Measurements from ENCODE around the gene PKN3. TPM values are rescaled to one million over a fixed set of nuclear protein-coding genes. Genes with fewer than 3 reads are reported as not detected.
A peak's percentile ranks its signal among the peaks of the same experiment; 100 is the strongest.
"Not testable (repeated sequence)": the region's sequence is repeated elsewhere in the genome, so short reads cannot be mapped to it uniquely, and the experiment has no call there.

The PKN3 gene
- total RNA-seq, 4 donors from 2014 or later = 2.3 to 7.5 (median 4.0) TPM

DNA sequence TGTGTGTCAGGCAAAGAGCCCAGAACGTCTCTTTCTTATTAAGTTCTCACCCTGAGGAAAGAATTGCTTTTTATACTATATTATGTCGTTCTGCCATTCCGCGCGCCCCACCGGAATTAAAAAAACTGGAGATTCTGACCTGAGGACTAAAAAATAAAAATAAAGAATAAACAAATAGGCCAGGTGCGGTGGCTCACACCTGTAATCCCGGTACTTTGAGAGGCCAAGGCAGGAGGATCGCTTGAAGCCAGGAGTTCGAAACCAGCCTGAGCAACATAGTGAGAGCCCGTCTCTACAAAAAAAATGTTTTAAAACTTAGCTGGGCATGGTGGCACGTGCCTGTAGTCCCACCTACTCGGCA, 45.0 kb upstream of the PKN3 start:
- TF ChIP-seq EP300 (IDR thresholded peaks at IDR 0.05) (no peak), POLR2A (IDR thresholded peaks at IDR 0.05) (no peak), POLR2AphosphoS5 (IDR thresholded peaks at IDR 0.05) (no peak)
- TF ChIP-seq, protein P1, sequence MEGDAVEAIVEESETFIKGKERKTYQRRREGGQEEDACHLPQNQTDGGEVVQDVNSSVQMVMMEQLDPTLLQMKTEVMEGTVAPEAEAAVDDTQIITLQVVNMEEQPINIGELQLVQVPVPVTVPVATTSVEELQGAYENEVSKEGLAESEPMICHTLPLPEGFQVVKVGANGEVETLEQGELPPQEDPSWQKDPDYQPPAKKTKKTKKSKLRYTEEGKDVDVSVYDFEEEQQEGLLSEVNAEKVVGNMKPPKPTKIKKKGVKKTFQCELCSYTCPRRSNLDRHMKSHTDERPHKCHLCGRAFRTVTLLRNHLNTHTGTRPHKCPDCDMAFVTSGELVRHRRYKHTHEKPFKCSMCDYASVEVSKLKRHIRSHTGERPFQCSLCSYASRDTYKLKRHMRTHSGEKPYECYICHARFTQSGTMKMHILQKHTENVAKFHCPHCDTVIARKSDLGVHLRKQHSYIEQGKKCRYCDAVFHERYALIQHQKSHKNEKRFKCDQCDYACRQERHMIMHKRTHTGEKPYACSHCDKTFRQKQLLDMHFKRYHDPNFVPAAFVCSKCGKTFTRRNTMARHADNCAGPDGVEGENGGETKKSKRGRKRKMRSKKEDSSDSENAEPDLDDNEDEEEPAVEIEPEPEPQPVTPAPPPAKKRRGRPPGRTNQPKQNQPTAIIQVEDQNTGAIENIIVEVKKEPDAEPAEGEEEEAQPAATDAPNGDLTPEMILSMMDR (IDR thresholded peaks at IDR 0.05) = no peak
- Histone ChIP-seq H3K27ac (peak overlapping the region; percentile 72 to 100 (median 94)), H3K4me3 (peak overlapping the region in 1 of 2 donors; percentile 90), H3K4me1 (peaks cover 0 to 15% (median 3%) of the 10 kb centered on the region in 3 donors), H3K36me3 (no peaks in the 10 kb centered on the region), H3K27me3 (no peaks in the 10 kb centered on the region), H3K9me3 (no peaks in the 10 kb centered on the region)
- 93 to 96% methylated on average over 7 to 13 of the region's 13 CpGs for WGBS, 2 donors (ENCODE audit: low coverage in 1 of 2)
- no peak for ATAC-seq

GRCh38 chr9:128657796-128658195, 44.5 kb upstream of the PKN3 start:
- TF ChIP-seq POLR2AphosphoS5 (IDR thresholded peaks at IDR 0.05) (no peak), POLR2A (IDR thresholded peaks at IDR 0.05) (no peak), EP300 (IDR thresholded peaks at IDR 0.05) (no peak)
- TF ChIP-seq, protein P1 (IDR thresholded peaks at IDR 0.05) = no peak
- peaks cover 0 to 15% (median 3%) of the 10 kb centered on the region in 3 donors for H3K4me1 ChIP-seq
- H3K27me3 ChIP-seq = no peaks in the 10 kb centered on the region
- no peak for ATAC-seq
- 85 to 90% methylated on average over 2 to 3 of the region's 3 CpGs for WGBS, 2 donors (ENCODE audit: low coverage in 1 of 2)
- H3K27ac ChIP-seq = no peak overlapping the region
- H3K4me3 ChIP-seq = no peak overlapping the region
- H3K36me3 ChIP-seq = no peaks in the 10 kb centered on the region
- no peaks in the 10 kb centered on the region for H3K9me3 ChIP-seq

GRCh38 chr9:128666481-128666941, 35.8 kb upstream of the PKN3 start:
- WGBS, 2 donors (ENCODE audit: low coverage in 1 of 2) = 81 to 97% methylated on average over 5 to 6 of the region's 8 CpGs

DNA sequence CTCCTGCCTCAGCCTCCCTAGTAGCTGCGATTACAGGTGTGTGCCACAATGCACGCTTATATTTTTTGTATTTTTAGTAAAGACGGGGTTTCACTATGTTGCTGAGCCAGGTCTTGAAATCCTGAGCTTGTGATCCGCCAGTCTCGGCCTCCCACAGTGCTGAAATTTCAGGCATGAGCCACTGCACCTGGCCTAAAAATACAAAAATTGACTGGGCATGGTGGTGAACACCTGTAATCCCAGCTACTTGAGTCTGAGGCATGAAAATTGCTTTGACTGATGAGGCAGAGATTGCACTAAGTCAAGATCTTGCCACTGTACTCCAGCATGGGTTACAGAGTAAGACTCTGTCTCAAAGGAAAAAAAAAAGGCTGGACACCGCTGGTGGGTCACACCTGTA, 32.5 kb upstream of the PKN3 start:
- H3K9me3 ChIP-seq = no peaks in the 10 kb centered on the region
- H3K27me3 ChIP-seq = no peaks in the 10 kb centered on the region
- no peak for ATAC-seq
- TF ChIP-seq POLR2A (IDR thresholded peaks at IDR 0.05) = no peak
- TF ChIP-seq, protein P1 (IDR thresholded peaks at IDR 0.05) = no peak
- H3K36me3 ChIP-seq = no peaks in the 10 kb centered on the region
- H3K4me1 ChIP-seq = no peaks in the 10 kb centered on the region
- WGBS, 2 donors (ENCODE audit: low coverage in 1 of 2) = 100% methylated on average over 1 to 4 of the region's 6 CpGs
- H3K4me3 ChIP-seq = no peak overlapping the region
- no peak overlapping the region for H3K27ac ChIP-seq

More at GRCh38 chr9:128666481-128666941, 35.8 kb upstream of the PKN3 start:
- not testable (repeated sequence) for H3K9me3 ChIP-seq, H3K27ac ChIP-seq, H3K36me3 ChIP-seq, H3K4me3 ChIP-seq, H3K27me3 ChIP-seq, H3K4me1 ChIP-seq, ATAC-seq

DNA sequence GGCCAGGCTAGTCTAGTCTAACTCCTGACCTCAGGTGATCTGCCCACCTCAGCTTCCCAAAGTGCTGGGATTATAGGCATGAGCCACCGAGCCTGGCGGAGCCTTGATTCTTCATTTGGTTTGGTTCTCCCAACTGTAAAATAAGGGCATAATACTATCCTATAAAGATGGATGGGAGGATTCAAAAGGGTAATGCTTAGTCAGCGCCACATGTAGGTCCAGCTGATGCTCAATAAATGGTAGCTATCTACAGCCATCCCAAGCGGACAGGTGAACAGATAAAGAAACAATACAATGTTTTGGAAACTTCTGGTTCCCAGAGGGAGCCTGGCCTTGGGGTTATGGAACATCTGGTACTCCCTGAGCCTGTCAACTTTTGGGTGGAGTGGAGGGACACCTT, 26.9 kb upstream of the PKN3 start:
- WGBS, 2 donors (ENCODE audit: low coverage in 1 of 2) = 90 to 100% methylated on average over 1 to 2 of the region's 4 CpGs

More for the DNA sequence above, 26.9 kb upstream of the PKN3 start:
- Histone ChIP-seq H3K27ac (no peak overlapping the region), H3K9me3 (no peaks in the 10 kb centered on the region), H3K27me3 (no peaks in the 10 kb centered on the region), H3K4me1 (no peaks in the 10 kb centered on the region), H3K4me3 (no peak overlapping the region), H3K36me3 (no peaks in the 10 kb centered on the region)
- TF ChIP-seq POLR2AphosphoS5 (IDR thresholded peaks at IDR 0.05) (no peak), EP300 (IDR thresholded peaks at IDR 0.05) (no peak), POLR2A (IDR thresholded peaks at IDR 0.05) (no peak)
- TF ChIP-seq, protein P1 (IDR thresholded peaks at IDR 0.05) = no peak
- no peak for ATAC-seq

Measured in gastroesophageal sphincter (tissue), 4 donors.